Muscle layer of colon (tissue), 2 donors: ENCODE results near the gene BBS12.

Experiments
- H3K27ac ChIP-seq: one replicate; pipeline ENCODE4 v1.7.0; 2013; ENCODE audit warnings: low read depth, mild to moderate bottlenecking, low read length, moderate library complexity
- H3K27me3 ChIP-seq, 2 donors: one replicate each; pipeline ENCODE4 v1.7.0; 2013; ENCODE audit warnings: low read length in 2 of 2, mild to moderate bottlenecking in 2 of 2; ENCODE audit not compliant: insufficient read depth in 2 of 2, control insufficient read depth in 1 of 2
- H3K36me3 ChIP-seq: one replicate; pipeline ENCODE4 v1.7.0; 2013; ENCODE audit warnings: mild to moderate bottlenecking, low read length; ENCODE audit not compliant: insufficient read depth
- H3K4me1 ChIP-seq: one replicate; pipeline ENCODE4 v1.7.0; 2013; ENCODE audit warnings: mild to moderate bottlenecking, low read length; ENCODE audit not compliant: insufficient read depth
- H3K4me3 ChIP-seq, 2 donors: one replicate each; pipeline ENCODE4 v1.7.0; 2013; ENCODE audit warnings: low read length in 2 of 2, low read depth in 1 of 2, mild to moderate bottlenecking in 1 of 2, moderate library complexity in 1 of 2
- H3K9ac ChIP-seq: one replicate; pipeline ENCODE4 v1.7.0; 2013; ENCODE audit warnings: low read length
- H3K9me3 ChIP-seq: one replicate; pipeline ENCODE4 v1.7.0; 2013; ENCODE audit warnings: mild to moderate bottlenecking, low read length
- donor health status: abdominal sarcoma.
- donor health status: Adenocarcinoma of cecum.

Gene BBS12

GRCh38 chr4:122747883-122748282 lies 15.4 kb downstream of the BBS12 start:
- Histone ChIP-seq H3K27ac (no peak overlapping the region), H3K36me3 (peaks cover under 1% of the 10 kb centered on the region), H3K9me3 (no peaks in the 10 kb centered on the region), H3K4me1 (no peaks in the 10 kb centered on the region), H3K9ac (no peak overlapping the region), H3K4me3 (no peak overlapping the region), H3K27me3 (no peaks in the 10 kb centered on the region)

- no peak overlapping the region for H3K27ac ChIP-seq
- no peaks in the 10 kb centered on the region for H3K27me3 ChIP-seq
- H3K4me1 ChIP-seq: no peaks in the 10 kb centered on the region
- H3K9ac ChIP-seq: no peak overlapping the region
- H3K9me3 ChIP-seq: no peaks in the 10 kb centered on the region
- no peaks in the 10 kb centered on the region for H3K36me3 ChIP-seq
- no peak overlapping the region for H3K4me3 ChIP-seq
Observed at GRCh38 chr4:122749704-122750454, 17.4 kb downstream of the BBS12 start.

GRCh38 chr4:122755675-122756074 lies 23.2 kb downstream of the BBS12 start:
- Histone ChIP-seq H3K27me3 (no peaks in the 10 kb centered on the region), H3K36me3 (no peaks in the 10 kb centered on the region), H3K27ac (no peak overlapping the region), H3K4me3 (no peak overlapping the region), H3K9me3 (no peaks in the 10 kb centered on the region), H3K9ac (no peak overlapping the region), H3K4me1 (no peaks in the 10 kb centered on the region)

- Histone ChIP-seq H3K36me3 (no peaks in the 10 kb centered on the region), H3K27ac (no peak overlapping the region), H3K27me3 (no peaks in the 10 kb centered on the region), H3K4me1 (no peaks in the 10 kb centered on the region), H3K9me3 (no peaks in the 10 kb centered on the region), H3K9ac (no peak overlapping the region), H3K4me3 (no peak overlapping the region)
Observed at GRCh38 chr4:122758033-122758432, 25.5 kb downstream of the BBS12 start.

- no peaks in the 10 kb centered on the region for H3K36me3 ChIP-seq
- no peaks in the 10 kb centered on the region for H3K4me1 ChIP-seq
- H3K27ac ChIP-seq: no peak overlapping the region
- H3K27me3 ChIP-seq: no peaks in the 10 kb centered on the region
- no peaks in the 10 kb centered on the region for H3K9me3 ChIP-seq
- no peak overlapping the region for H3K9ac ChIP-seq
- no peak overlapping the region for H3K4me3 ChIP-seq
Observed at GRCh38 chr4:122759639-122760310, 27.3 kb downstream of the BBS12 start.

GRCh38 chr4:122762520-122762919 lies 30.0 kb downstream of the BBS12 start:
- no peaks in the 10 kb centered on the region for H3K36me3 ChIP-seq
- H3K4me1 ChIP-seq: no peaks in the 10 kb centered on the region
- H3K9me3 ChIP-seq: no peaks in the 10 kb centered on the region
- no peak overlapping the region for H3K9ac ChIP-seq
- no peak overlapping the region for H3K27ac ChIP-seq
- H3K27me3 ChIP-seq: no peaks in the 10 kb centered on the region
- no peak overlapping the region for H3K4me3 ChIP-seq

GRCh38 chr4:122762966-122763716 lies 30.6 kb downstream of the BBS12 start:
- no peaks in the 10 kb centered on the region for H3K27me3 ChIP-seq
- no peaks in the 10 kb centered on the region for H3K36me3 ChIP-seq
- H3K4me3 ChIP-seq: no peak overlapping the region
- no peaks in the 10 kb centered on the region for H3K9me3 ChIP-seq
- no peak overlapping the region for H3K27ac ChIP-seq
- H3K9ac ChIP-seq: no peak overlapping the region
- no peaks in the 10 kb centered on the region for H3K4me1 ChIP-seq

GRCh38 chr4:122764071-122764820 lies 31.7 kb downstream of the BBS12 start:
- H3K27me3 ChIP-seq: no peaks in the 10 kb centered on the region
- no peaks in the 10 kb centered on the region for H3K9me3 ChIP-seq
- H3K4me3 ChIP-seq: no peak overlapping the region
- H3K36me3 ChIP-seq: no peaks in the 10 kb centered on the region
- no peaks in the 10 kb centered on the region for H3K4me1 ChIP-seq
- no peak overlapping the region for H3K9ac ChIP-seq
- H3K27ac ChIP-seq: no peak overlapping the region

GRCh38 chr4:122764821-122765215 lies 32.3 kb downstream of the BBS12 start:
- H3K4me1 ChIP-seq: no peaks in the 10 kb centered on the region
- H3K4me3 ChIP-seq: no peak overlapping the region
- no peak overlapping the region for H3K9ac ChIP-seq
- no peaks in the 10 kb centered on the region for H3K36me3 ChIP-seq
- H3K27me3 ChIP-seq: no peaks in the 10 kb centered on the region
- no peaks in the 10 kb centered on the region for H3K9me3 ChIP-seq
- H3K27ac ChIP-seq: no peak overlapping the region

- H3K27me3 ChIP-seq: no peaks in the 10 kb centered on the region
- H3K9ac ChIP-seq: no peak overlapping the region
- no peaks in the 10 kb centered on the region for H3K4me1 ChIP-seq
- H3K4me3 ChIP-seq: no peak overlapping the region
- H3K27ac ChIP-seq: no peak overlapping the region
- no peaks in the 10 kb centered on the region for H3K9me3 ChIP-seq
- H3K36me3 ChIP-seq: no peaks in the 10 kb centered on the region
Observed at GRCh38 chr4:122765692-122766352, 33.3 kb downstream of the BBS12 start.

GRCh38 chr4:122766353-122766705 lies 33.8 kb downstream of the BBS12 start:
- no peaks in the 10 kb centered on the region for H3K4me1 ChIP-seq
- H3K4me3 ChIP-seq: no peak overlapping the region
- no peaks in the 10 kb centered on the region for H3K9me3 ChIP-seq
- no peaks in the 10 kb centered on the region for H3K36me3 ChIP-seq
- no peaks in the 10 kb centered on the region for H3K27me3 ChIP-seq
- no peak overlapping the region for H3K27ac ChIP-seq
- no peak overlapping the region for H3K9ac ChIP-seq
